AG04450 (cell line): ENCODE results near the gene EPHB4. TPM values are rescaled to one million over a fixed set of nuclear protein-coding genes. Genes with fewer than 3 reads are reported as not detected.

Experiments
- CTCF ChIA-PET: fragments of 300-600, 350-600 bp; formaldehyde crosslinking; extraction: SDS; loops from one replicate; lab custom pipeline; 2022; ENCODE audit warnings: antibody characterized with exemption, inconsistent platforms; lab: Charles Lee
- POLR2A ChIA-PET: fragments of 350-600 bp; formaldehyde crosslinking; extraction: SDS; loops from one replicate; lab custom pipeline; 2021; ENCODE audit warnings: antibody characterized with exemption, inconsistent platforms; lab: Yijun Ruan, JAX
- DNase-seq: peaks from one replicate; pipeline ENCODE4 v3.0.0-alpha.2; 2011; ENCODE audit warnings: low read depth, low spot score
- H3K27ac ChIP-seq: one replicate; pipeline ENCODE4 v1.5.1; 2012; ENCODE audit warnings: low read depth, low read length, control low read depth
- H3K27me3 ChIP-seq: one replicate; pipeline ENCODE4 v1.6.0; 2012; ENCODE audit warnings: low read length; ENCODE audit not compliant: control insufficient read depth, insufficient read depth
- H3K4me3 ChIP-seq: 2 replicates; pipeline ENCODE4 v1.5.1; 2011; ENCODE audit warnings: mild to moderate bottlenecking, low read depth, low read length, control low read depth
- H3K9me3 ChIP-seq: 2 replicates; pipeline ENCODE4 v1.5.1; 2012; ENCODE audit warnings: low read length; ENCODE audit not compliant: control insufficient read depth, insufficient read depth
- polyA plus RNA-seq: library from polyadenylated mRNA; depleted of rRNA; stranded (reverse); fragments of >200 nt; gene quantifications from 2 replicates; pipeline ENCODE4 v1.2.3, GENCODE V29; 2011
- TF ChIP-seq, protein P1 (sequence below): IDR thresholded peaks from 2 replicates; pipeline ENCODE4 v1.5.1; 2011; ENCODE audit warnings: low read depth, low read length, control low read depth, inconsistent platforms

Gene EPHB4
- polyA plus RNA-seq, 1 experiment = 43.8 TPM

DNA sequence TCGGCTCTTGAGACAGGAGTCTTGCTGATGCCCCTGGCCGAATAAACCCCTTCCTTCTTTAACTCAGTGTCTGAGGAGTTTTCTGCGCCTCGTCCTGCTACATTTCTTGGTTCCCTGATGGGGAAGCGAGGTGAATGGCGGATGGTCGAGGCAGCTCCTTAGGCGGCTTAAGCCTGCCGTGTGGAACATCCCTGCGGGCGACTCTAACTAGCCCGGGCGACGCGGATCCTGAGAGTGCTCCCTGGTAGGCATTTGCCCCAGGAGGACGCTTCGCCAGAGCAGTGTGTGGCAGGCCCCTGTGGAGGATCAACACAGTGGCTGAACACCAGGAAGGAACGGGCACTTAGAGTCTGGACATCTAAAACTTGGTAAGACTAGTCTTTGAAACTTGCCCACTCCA is 12.0 kb upstream of the EPHB4 start:
- no peaks in the 10 kb centered on the region; the same call in 1 of the 2 replicates for H3K9me3 ChIP-seq
- TF ChIP-seq, protein P1, sequence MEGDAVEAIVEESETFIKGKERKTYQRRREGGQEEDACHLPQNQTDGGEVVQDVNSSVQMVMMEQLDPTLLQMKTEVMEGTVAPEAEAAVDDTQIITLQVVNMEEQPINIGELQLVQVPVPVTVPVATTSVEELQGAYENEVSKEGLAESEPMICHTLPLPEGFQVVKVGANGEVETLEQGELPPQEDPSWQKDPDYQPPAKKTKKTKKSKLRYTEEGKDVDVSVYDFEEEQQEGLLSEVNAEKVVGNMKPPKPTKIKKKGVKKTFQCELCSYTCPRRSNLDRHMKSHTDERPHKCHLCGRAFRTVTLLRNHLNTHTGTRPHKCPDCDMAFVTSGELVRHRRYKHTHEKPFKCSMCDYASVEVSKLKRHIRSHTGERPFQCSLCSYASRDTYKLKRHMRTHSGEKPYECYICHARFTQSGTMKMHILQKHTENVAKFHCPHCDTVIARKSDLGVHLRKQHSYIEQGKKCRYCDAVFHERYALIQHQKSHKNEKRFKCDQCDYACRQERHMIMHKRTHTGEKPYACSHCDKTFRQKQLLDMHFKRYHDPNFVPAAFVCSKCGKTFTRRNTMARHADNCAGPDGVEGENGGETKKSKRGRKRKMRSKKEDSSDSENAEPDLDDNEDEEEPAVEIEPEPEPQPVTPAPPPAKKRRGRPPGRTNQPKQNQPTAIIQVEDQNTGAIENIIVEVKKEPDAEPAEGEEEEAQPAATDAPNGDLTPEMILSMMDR = no peak
- H3K27me3 ChIP-seq = no peaks in the 10 kb centered on the region
- ChIA-PET CTCF (interaction anchor here (0.6 kb wide), 1 partner anchor 362 kb away, joined by 4 read pairs; no protein-coding TSS in a partner anchor), POLR2A (no interaction called here)
- H3K27ac ChIP-seq = no peak overlapping the region
- no peak overlapping the region for H3K4me3 ChIP-seq
- DNase-seq = no peak

- POLR2A ChIA-PET = interaction anchor here (0.6 to 1.2 kb wide), 3 partner anchors 10 to 132 kb away, joined by 3 to 9 read pairs (median 3); partner anchors contain the start of genes EPHB4 and SLC12A9
- CTCF ChIA-PET = interaction anchor here (0.6 to 1.8 kb wide), 6 partner anchors 10 to 458 kb away, joined by 3 to 10 read pairs (median 5); partner anchors contain the start of genes EPHB4, POP7 and SLC12A9
- Histone ChIP-seq H3K27ac (peak overlapping the region; percentile 61), H3K9me3 (no peaks in the 10 kb centered on the region; the same call in 1 of the 2 replicates), H3K27me3 (no peaks in the 10 kb centered on the region), H3K4me3 (peak overlapping the region; percentile 52)
- DNase-seq = peak; percentile 77
- TF ChIP-seq, protein P1 = no peak
Measured at GRCh38 chr7:100837099-100837836, 9.9 kb upstream of the EPHB4 start.

GRCh38 chr7:100836812-100837098 is 9.4 kb upstream of the EPHB4 start:
- peak overlapping the region; percentile 61 for H3K27ac ChIP-seq
- TF ChIP-seq, protein P1 = no peak
- ChIA-PET CTCF (interaction anchor here (1.8 kb wide), 1 partner anchor 9 kb away, joined by 4 read pairs; the partner anchor contains the start of gene EPHB4), POLR2A (no interaction called here)
- H3K9me3 ChIP-seq = no peaks in the 10 kb centered on the region; the same call in 1 of the 2 replicates
- H3K4me3 ChIP-seq = no peak overlapping the region; the same call in 1 of the 2 replicates
- no peaks in the 10 kb centered on the region for H3K27me3 ChIP-seq
- no peak for DNase-seq

GRCh38 chr7:100835903-100836811 is 8.8 kb upstream of the EPHB4 start:
- ChIA-PET POLR2A (no interaction called here), CTCF (interaction anchor here (1.8 kb wide), 1 partner anchor 9 kb away, joined by 4 read pairs; the partner anchor contains the start of gene EPHB4)
- no peaks in the 10 kb centered on the region; the same call in 1 of the 2 replicates for H3K9me3 ChIP-seq
- TF ChIP-seq, protein P1 = no peak
- no peaks in the 10 kb centered on the region for H3K27me3 ChIP-seq
- no peak overlapping the region for H3K4me3 ChIP-seq
- DNase-seq = no peak
- H3K27ac ChIP-seq = no peak overlapping the region
